ENCODE results near the gene HMGN3. TPM values are rescaled to one million over a fixed set of nuclear protein-coding genes. Genes with fewer than 3 reads are reported as not detected.

Gene HMGN3
- total and polyA plus RNA-seq, 10 donors, result 38.3 to 115 (median 57.9) TPM

DNA sequence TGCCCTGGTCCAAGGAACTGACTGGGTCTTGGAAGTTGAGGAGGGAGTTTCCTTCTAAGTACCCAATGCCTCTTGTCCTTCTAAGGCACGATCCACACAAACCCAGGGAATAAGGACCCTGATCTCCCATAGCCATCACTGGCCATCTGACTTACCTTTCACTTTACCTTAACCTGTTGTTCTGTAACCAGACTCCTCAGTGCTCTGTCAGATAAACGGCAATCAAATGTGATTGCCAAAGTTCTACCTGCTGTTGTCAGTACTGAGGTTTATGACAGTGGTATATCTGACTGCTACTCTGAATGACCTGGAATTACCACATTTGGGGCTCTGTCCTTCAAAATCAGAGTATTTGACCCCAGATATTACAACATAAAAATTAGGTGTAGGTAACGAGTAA, 49.8 kb downstream of the HMGN3 start:
- intact Hi-C loops (cut with DNase I; ENCODE audit: low total_unique reads), result no loop called here
- TF ChIP-seq POLR2A (IDR thresholded peaks at IDR 0.05), result no peak
- TF ChIP-seq POLR2AphosphoS5 (IDR thresholded peaks at IDR 0.05), result no peak
- TF ChIP-seq, protein P1, sequence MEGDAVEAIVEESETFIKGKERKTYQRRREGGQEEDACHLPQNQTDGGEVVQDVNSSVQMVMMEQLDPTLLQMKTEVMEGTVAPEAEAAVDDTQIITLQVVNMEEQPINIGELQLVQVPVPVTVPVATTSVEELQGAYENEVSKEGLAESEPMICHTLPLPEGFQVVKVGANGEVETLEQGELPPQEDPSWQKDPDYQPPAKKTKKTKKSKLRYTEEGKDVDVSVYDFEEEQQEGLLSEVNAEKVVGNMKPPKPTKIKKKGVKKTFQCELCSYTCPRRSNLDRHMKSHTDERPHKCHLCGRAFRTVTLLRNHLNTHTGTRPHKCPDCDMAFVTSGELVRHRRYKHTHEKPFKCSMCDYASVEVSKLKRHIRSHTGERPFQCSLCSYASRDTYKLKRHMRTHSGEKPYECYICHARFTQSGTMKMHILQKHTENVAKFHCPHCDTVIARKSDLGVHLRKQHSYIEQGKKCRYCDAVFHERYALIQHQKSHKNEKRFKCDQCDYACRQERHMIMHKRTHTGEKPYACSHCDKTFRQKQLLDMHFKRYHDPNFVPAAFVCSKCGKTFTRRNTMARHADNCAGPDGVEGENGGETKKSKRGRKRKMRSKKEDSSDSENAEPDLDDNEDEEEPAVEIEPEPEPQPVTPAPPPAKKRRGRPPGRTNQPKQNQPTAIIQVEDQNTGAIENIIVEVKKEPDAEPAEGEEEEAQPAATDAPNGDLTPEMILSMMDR (IDR thresholded peaks at IDR 0.05 in 8 of 11, conservative IDR thresholded peaks at IDR 0.05 in 3 of 11), result no peak
- Histone ChIP-seq H3K36me3 (no peaks in the 10 kb centered on the region), H3K4me1 (no peaks in the 10 kb centered on the region), H3K27me3 (replicated peaks in 1 of 7) (no peaks in the 10 kb centered on the region), H3K9me3 (no peaks in the 10 kb centered on the region), H3K4me3 (no peak overlapping the region), H3K27ac (no peak overlapping the region)
- DNase-seq, result no peak
- WGBS, 5 donors, result 77 to 91% (median 80%) methylated on average over 3 of the region's 3 CpGs

DNA sequence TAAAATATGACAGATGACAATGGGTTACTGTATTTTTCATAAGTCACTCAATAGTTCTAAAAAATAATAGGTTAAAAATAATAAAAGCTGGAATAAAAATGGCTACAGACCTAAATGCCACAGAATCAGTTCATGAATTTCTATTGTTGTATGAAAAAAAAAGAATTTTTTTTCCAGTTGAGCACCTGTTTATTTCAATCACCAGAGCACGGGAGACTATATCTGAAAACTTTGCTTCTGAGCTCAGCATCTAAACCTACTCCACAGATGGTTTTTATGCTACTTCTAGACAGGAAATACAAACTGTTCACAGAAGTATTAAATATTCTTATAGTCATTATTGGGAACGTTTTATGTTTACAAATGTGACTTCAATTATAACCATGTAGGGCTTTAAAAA, 50.4 kb downstream of the HMGN3 start:
- intact Hi-C loops (cut with DNase I; ENCODE audit: low total_unique reads), result no loop called here
- H3K9me3 ChIP-seq, result no peaks in the 10 kb centered on the region
- H3K4me3 ChIP-seq, result no peak overlapping the region
- no peaks in the 10 kb centered on the region for H3K27me3 ChIP-seq (replicated peaks in 1 of 7)
- 48 to 74% (median 55%) methylated on average over 2 of the region's 2 CpGs for whole genome bisulfite sequencing, 5 donors
- no peaks in the 10 kb centered on the region for H3K4me1 ChIP-seq
- no peaks in the 10 kb centered on the region for H3K36me3 ChIP-seq
- no peak overlapping the region for H3K27ac ChIP-seq
- no peak for DNase-seq
- TF ChIP-seq, protein P1 (IDR thresholded peaks at IDR 0.05 in 8 of 11, conservative IDR thresholded peaks at IDR 0.05 in 3 of 11), result no peak
- TF ChIP-seq POLR2AphosphoS5 (IDR thresholded peaks at IDR 0.05) (no peak), POLR2A (IDR thresholded peaks at IDR 0.05) (no peak)

DNA sequence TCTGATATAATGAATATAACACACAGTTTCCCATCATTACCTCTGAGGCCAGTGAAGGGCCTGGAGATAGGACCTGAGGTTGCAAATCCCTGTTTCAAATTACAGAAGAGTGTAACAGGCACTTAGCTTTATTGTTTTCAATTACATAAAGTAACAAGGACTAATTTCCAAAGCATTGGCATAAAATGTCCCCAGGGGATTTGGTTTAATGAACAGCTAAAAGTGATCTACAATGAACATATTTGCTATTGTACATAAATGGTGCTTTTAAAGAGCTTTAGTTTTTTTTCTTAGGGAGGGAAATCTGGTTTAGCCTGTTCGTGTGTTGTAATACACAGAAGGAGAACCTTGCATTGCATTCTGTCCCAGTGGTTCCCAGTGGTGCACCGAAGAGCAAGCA, 54.4 kb downstream of the HMGN3 start:
- Histone ChIP-seq H3K4me3 (no peak overlapping the region), H3K4me1 (no peaks in the 10 kb centered on the region), H3K27me3 (replicated peaks in 1 of 7) (no peaks in the 10 kb centered on the region), H3K9me3 (peaks cover 0 to 14% (median 6%) of the 10 kb centered on the region in 8 donors), H3K36me3 (no peaks in the 10 kb centered on the region), H3K27ac (no peak overlapping the region)
- WGBS, 5 donors, result 77 to 91% (median 84%) methylated on average over 2 of the region's 2 CpGs
- TF ChIP-seq POLR2A (IDR thresholded peaks at IDR 0.05) (no peak), POLR2AphosphoS5 (IDR thresholded peaks at IDR 0.05) (no peak)
- TF ChIP-seq, protein P1 (IDR thresholded peaks at IDR 0.05 in 8 of 11, conservative IDR thresholded peaks at IDR 0.05 in 3 of 11), result no peak
- no peak for DNase-seq
- intact Hi-C loops (cut with DNase I; ENCODE audit: low total_unique reads), result no loop called here

DNA sequence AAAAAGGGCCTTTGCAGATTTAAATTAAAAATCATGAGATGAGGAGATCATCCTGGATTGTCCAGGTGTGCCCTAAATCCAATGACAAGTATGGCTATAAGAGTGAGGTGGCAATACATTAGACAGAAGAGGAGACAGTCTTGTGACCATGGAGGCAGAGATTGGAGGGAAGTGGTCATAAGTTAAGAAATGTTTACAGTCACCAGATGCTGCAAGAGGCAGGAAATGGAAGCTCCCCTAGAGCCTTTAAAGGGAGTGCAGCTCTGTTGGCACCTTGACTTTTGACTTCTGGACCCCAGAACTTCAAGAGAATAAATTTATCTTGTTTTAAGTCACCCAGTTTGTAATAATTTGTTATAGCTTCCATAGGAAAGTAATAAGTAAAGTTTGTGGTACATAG, 61.1 kb downstream of the HMGN3 start:
- TF ChIP-seq, protein P1 (IDR thresholded peaks at IDR 0.05 in 8 of 11, conservative IDR thresholded peaks at IDR 0.05 in 3 of 11), result no peak
- TF ChIP-seq POLR2AphosphoS5 (IDR thresholded peaks at IDR 0.05), result no peak
- TF ChIP-seq POLR2A (IDR thresholded peaks at IDR 0.05), result no peak
- DNase-seq, result no peak
- Histone ChIP-seq H3K4me3 (no peak overlapping the region), H3K36me3 (no peaks in the 10 kb centered on the region), H3K27me3 (replicated peaks in 1 of 7) (no peaks in the 10 kb centered on the region), H3K27ac (no peak overlapping the region), H3K9me3 (peaks cover 0 to 14% (median 6%) of the 10 kb centered on the region in 8 donors), H3K4me1 (no peaks in the 10 kb centered on the region)
- intact Hi-C loops (cut with DNase I; ENCODE audit: low total_unique reads), result no loop called here

Data from spleen (tissue), 11 donors.